Naive thymus-derived CD4-positive, alpha-beta T cell (primary cell): ENCODE data around the gene KIF16B. TPM values are rescaled to one million over a fixed set of nuclear protein-coding genes. Genes with fewer than 3 reads are reported as not detected.

Source experiments
- polyA plus RNA-seq, 2 donors: library from polyadenylated mRNA; unstranded; fragments of 300-500 nt; fragmentation: Illumina TruSeq; gene quantifications; one replicate each; pipeline ENCODE4 v1.2.3, GENCODE V29; 2021
- total RNA-seq, 6 experiments: library from RNA in 5 of 6; stranded (reverse) in 5 of 6; gene quantifications; 1 replicate in 5 of 6; 2 replicates in 1 of 6; pipeline ENCODE4 v1.2.3 and lab custom pipeline; 2021 to 2026

KIF16B gene
- total and polyA plus RNA-seq, 7 experiments from 2014 or later = 6.0 to 13.7 (median 10.3) TPM

Other genes starting within 250 kb of the KIF16B start
- 10 to 100 TPM; 30.8 to 97.0 (median 40.0) TPM for gene SNRPB2, start 156.6 kb upstream of the KIF16B start, total RNA-seq
- gene SNRPB2, start 156.6 kb upstream of the KIF16B start, polyA plus RNA-seq = 10 to 100 TPM; 25.2 to 74.0 TPM
- not detected for gene OTOR, start 174.9 kb upstream of the KIF16B start, total RNA-seq
- not detected for gene OTOR, start 174.9 kb upstream of the KIF16B start, polyA plus RNA-seq